Panc1 (cell line): ENCODE results near the gene ASAP2.

Source experiments
- CTCF ChIP-seq: fragments of 450-650 bp; IDR thresholded peaks from 2 replicates; pipeline ENCODE4 v1.5.1; 2017; ENCODE audit warnings: mild to moderate bottlenecking
- TF ChIP-seq, protein P1 (sequence below), 2 experiments: IDR thresholded peaks; 2 replicates each; pipeline ENCODE4 v1.6.1; 2011 to 2012; ENCODE audit warnings: low read depth in 2 of 2, control low read depth in 1 of 2, low read length in 1 of 2, mild to moderate bottlenecking in 1 of 2, moderate library complexity in 1 of 2; ENCODE audit not compliant: insufficient read depth in 1 of 2

GRCh38 chr2:9197916-9198315 lies 8.7 kb upstream of the ASAP2 start:
- TF ChIP-seq CTCF, result no peak
- TF ChIP-seq, protein P1, sequence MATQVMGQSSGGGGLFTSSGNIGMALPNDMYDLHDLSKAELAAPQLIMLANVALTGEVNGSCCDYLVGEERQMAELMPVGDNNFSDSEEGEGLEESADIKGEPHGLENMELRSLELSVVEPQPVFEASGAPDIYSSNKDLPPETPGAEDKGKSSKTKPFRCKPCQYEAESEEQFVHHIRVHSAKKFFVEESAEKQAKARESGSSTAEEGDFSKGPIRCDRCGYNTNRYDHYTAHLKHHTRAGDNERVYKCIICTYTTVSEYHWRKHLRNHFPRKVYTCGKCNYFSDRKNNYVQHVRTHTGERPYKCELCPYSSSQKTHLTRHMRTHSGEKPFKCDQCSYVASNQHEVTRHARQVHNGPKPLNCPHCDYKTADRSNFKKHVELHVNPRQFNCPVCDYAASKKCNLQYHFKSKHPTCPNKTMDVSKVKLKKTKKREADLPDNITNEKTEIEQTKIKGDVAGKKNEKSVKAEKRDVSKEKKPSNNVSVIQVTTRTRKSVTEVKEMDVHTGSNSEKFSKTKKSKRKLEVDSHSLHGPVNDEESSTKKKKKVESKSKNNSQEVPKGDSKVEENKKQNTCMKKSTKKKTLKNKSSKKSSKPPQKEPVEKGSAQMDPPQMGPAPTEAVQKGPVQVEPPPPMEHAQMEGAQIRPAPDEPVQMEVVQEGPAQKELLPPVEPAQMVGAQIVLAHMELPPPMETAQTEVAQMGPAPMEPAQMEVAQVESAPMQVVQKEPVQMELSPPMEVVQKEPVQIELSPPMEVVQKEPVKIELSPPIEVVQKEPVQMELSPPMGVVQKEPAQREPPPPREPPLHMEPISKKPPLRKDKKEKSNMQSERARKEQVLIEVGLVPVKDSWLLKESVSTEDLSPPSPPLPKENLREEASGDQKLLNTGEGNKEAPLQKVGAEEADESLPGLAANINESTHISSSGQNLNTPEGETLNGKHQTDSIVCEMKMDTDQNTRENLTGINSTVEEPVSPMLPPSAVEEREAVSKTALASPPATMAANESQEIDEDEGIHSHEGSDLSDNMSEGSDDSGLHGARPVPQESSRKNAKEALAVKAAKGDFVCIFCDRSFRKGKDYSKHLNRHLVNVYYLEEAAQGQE (IDR thresholded peaks at IDR 0.05; ENCODE audit: insufficient read depth in 1 of 2, low read depth in 2 of 2, low read length in 1 of 2), result no peak
